ENCODE results near the gene NOP9. TPM values are rescaled to one million over a fixed set of nuclear protein-coding genes. Genes with fewer than 3 reads are reported as not detected.
"Not testable (repeated sequence)": the region's sequence is repeated elsewhere in the genome, so short reads cannot be mapped to it uniquely, and the experiment has no call there.

The NOP9 gene
- total RNA-seq, 1 donor from 2014 or later: 22.0 TPM

- Histone ChIP-seq H3K4me3 (no peak overlapping the region), H3K27me3 (ENCODE audit: low read depth) (no peaks in the 10 kb centered on the region), H3K27ac (no peak overlapping the region), H3K4me1 (peaks cover 14% of the 10 kb centered on the region), H3K36me3 (no peaks in the 10 kb centered on the region), H3K9me3 (no peaks in the 10 kb centered on the region)
- TF ChIP-seq CTCF (IDR thresholded peaks at IDR 0.05): no peak
- ATAC-seq (no peak), DNase-seq (no peak)
- intact Hi-C loops (cut with DNase I): no loop called here
Observed at GRCh38 chr14:24348186-24348585, 48.5 kb downstream of the NOP9 start.

- Histone ChIP-seq H3K9me3 (no peaks in the 10 kb centered on the region), H3K4me1 (peaks cover 19% of the 10 kb centered on the region), H3K27ac (no peak overlapping the region), H3K4me3 (no peak overlapping the region), H3K36me3 (no peaks in the 10 kb centered on the region), H3K27me3 (ENCODE audit: low read depth) (no peaks in the 10 kb centered on the region)
- DNase-seq: no peak
- intact Hi-C loops (cut with DNase I): no loop called here
- no peak for TF ChIP-seq CTCF (IDR thresholded peaks at IDR 0.05)
- ATAC-seq: no peak
Observed at GRCh38 chr14:24349742-24350141, 50.1 kb downstream of the NOP9 start.

GRCh38 chr14:24351517-24351916 is 51.9 kb downstream of the NOP9 start:
- H3K27ac ChIP-seq: peak overlapping the region; percentile 43
- ATAC-seq (peak; percentile 51 to 65), DNase-seq (no peak)
- no peaks in the 10 kb centered on the region for H3K36me3 ChIP-seq
- no peaks in the 10 kb centered on the region for H3K27me3 ChIP-seq (ENCODE audit: low read depth)
- H3K4me1 ChIP-seq: peaks cover 19% of the 10 kb centered on the region
- intact Hi-C loops (cut with DNase I): no loop called here
- TF ChIP-seq CTCF (IDR thresholded peaks at IDR 0.05): no peak
- no peaks in the 10 kb centered on the region for H3K9me3 ChIP-seq
- no peak overlapping the region for H3K4me3 ChIP-seq

GRCh38 chr14:24353559-24354481 is 54.2 kb downstream of the NOP9 start:
- no peak for TF ChIP-seq CTCF (IDR thresholded peaks at IDR 0.05)
- H3K4me3 ChIP-seq: no peak overlapping the region
- no peaks in the 10 kb centered on the region for H3K36me3 ChIP-seq
- H3K9me3 ChIP-seq: no peaks in the 10 kb centered on the region
- peaks cover 19% of the 10 kb centered on the region for H3K4me1 ChIP-seq
- DNase-seq: no peak
- no peak overlapping the region for H3K27ac ChIP-seq
- intact Hi-C loops (cut with DNase I): no loop called here
- no peaks in the 10 kb centered on the region for H3K27me3 ChIP-seq (ENCODE audit: low read depth)
- no peak for ATAC-seq

- H3K27me3 ChIP-seq (ENCODE audit: low read depth); H3K9me3 ChIP-seq; intact Hi-C loops (cut with DNase I); ATAC-seq; DNase-seq; H3K36me3 ChIP-seq; H3K27ac ChIP-seq; H3K4me3 ChIP-seq: not testable (repeated sequence)
- peaks cover 19% of the 10 kb centered on the region for H3K4me1 ChIP-seq
Observed at GRCh38 chr14:24354482-24354825, 54.8 kb downstream of the NOP9 start.

- no peak overlapping the region for H3K27ac ChIP-seq
Observed at GRCh38 chr14:24355009-24355408, 55.4 kb downstream of the NOP9 start.

More at GRCh38 chr14:24355009-24355408, 55.4 kb downstream of the NOP9 start:
- H3K4me1 ChIP-seq: peaks cover 19% of the 10 kb centered on the region
- intact Hi-C loops (cut with DNase I): no loop called here
- H3K4me3 ChIP-seq: no peak overlapping the region
- no peaks in the 10 kb centered on the region for H3K36me3 ChIP-seq
- H3K9me3 ChIP-seq: no peaks in the 10 kb centered on the region
- no peak for TF ChIP-seq CTCF (IDR thresholded peaks at IDR 0.05)
- ATAC-seq (peak; percentile 51 to 66), DNase-seq (no peak)
- no peaks in the 10 kb centered on the region for H3K27me3 ChIP-seq (ENCODE audit: low read depth)
